ENCODE measurements around the gene ZNF560. TPM values are rescaled to one million over a fixed set of nuclear protein-coding genes. Genes with fewer than 3 reads are reported as not detected.

ZNF560 gene
- total RNA-seq, 1 donor from 2014 or later = under 0.01 TPM

DNA sequence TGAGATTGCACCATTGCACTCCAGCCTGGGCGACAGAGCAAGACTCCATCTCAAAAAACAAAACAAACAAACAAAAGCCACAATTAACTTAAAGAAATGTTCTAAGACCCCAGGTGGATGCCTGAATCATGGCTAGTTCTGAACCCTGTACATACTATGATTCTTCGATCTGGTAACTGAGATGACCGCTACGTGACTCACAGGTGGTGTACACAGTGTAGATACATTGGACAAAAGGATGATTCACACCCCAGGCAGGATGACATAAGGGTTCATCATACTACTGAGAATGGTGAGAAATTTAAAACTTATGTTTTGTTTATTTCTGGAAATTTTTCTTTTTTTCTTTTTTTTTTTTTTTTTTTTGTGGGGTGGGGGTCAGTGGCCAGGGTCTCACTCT, 33.5 kb upstream of the ZNF560 start:
- peak; percentile 73 for DNase-seq (ENCODE audit: low read depth)
- H3K4me3 ChIP-seq (ENCODE audit: low read depth, low read length) = no peak overlapping the region
- TF ChIP-seq, protein P1, sequence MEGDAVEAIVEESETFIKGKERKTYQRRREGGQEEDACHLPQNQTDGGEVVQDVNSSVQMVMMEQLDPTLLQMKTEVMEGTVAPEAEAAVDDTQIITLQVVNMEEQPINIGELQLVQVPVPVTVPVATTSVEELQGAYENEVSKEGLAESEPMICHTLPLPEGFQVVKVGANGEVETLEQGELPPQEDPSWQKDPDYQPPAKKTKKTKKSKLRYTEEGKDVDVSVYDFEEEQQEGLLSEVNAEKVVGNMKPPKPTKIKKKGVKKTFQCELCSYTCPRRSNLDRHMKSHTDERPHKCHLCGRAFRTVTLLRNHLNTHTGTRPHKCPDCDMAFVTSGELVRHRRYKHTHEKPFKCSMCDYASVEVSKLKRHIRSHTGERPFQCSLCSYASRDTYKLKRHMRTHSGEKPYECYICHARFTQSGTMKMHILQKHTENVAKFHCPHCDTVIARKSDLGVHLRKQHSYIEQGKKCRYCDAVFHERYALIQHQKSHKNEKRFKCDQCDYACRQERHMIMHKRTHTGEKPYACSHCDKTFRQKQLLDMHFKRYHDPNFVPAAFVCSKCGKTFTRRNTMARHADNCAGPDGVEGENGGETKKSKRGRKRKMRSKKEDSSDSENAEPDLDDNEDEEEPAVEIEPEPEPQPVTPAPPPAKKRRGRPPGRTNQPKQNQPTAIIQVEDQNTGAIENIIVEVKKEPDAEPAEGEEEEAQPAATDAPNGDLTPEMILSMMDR (IDR thresholded peaks at IDR 0.05; ENCODE audit: insufficient read depth, low read length, severe bottlenecking) = no peak
- FAIRE-seq = no peak
- peaks cover 40% of the 10 kb centered on the region for H3K36me3 ChIP-seq (ENCODE audit: control insufficient read depth, insufficient read depth, low read length)
- no peaks in the 10 kb centered on the region for H3K27me3 ChIP-seq (ENCODE audit: control insufficient read depth, insufficient read depth, low read length)

DNA sequence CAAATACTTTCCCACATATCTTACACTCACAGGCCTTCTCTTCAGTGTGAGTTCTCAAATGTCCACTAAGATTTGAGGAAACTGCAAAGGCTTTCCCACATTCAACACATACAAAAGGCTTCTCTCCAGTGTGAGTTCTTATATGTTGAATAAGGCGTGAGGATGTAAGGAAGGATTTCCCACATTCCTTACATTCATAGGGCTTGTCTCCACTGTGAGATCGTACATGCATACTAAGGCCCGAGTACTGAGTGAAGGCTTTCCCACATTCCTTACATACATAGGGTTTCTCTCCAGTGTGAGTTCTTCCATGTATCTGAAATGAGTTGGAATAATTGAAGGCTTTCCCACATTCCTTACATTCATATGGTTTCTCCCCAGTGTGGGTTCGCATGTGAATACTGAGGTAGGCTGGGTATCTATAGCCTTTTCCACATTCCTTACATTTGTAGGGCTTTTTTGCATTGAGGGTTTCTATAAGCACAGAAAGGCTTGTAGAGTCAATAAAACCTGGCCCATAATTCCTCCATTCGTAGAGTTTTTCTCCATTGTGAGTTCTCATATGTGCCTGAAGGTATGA, 30.4 kb upstream of the ZNF560 start:
- FAIRE-seq (no peak), DNase-seq (ENCODE audit: low read depth) (no peak)
- Histone ChIP-seq H3K27me3 (ENCODE audit: control insufficient read depth, insufficient read depth, low read length) (no peaks in the 10 kb centered on the region), H3K36me3 (ENCODE audit: control insufficient read depth, insufficient read depth, low read length) (peaks cover 34% of the 10 kb centered on the region), H3K4me3 (ENCODE audit: low read depth, low read length) (no peak overlapping the region)
- TF ChIP-seq, protein P1 (IDR thresholded peaks at IDR 0.05; ENCODE audit: insufficient read depth, low read length, severe bottlenecking) = no peak

DNA sequence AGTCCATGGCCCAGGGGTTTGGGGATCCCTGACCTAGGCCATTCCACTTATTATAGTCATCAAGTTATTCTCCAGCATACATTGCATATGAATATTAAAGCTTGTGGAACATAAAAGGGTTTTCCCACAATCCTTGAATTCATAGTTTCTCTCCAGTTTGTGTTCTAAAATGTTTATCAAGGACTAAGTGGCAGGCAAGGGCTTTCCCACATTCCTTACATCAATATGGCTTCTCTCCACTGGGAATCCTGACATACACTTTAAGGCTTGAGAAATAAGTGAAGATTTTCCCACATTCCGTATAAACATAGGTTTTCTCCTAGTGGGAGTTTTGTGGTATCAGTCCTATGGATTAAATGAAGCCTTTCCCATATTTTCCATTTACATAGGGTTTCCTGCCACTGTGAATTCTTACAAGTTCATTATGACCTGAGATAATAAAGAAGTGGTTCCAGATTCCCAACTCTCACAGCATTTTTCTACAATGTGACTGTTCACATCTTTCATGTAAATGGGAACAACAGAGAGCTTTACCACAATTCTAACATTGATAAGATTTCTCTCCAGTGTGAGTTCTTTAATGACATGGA, 25.6 kb upstream of the ZNF560 start:
- Histone ChIP-seq H3K4me3 (ENCODE audit: low read depth, low read length) (no peak overlapping the region), H3K27me3 (ENCODE audit: control insufficient read depth, insufficient read depth, low read length) (no peaks in the 10 kb centered on the region), H3K36me3 (ENCODE audit: control insufficient read depth, insufficient read depth, low read length) (peaks cover 11% of the 10 kb centered on the region)
- TF ChIP-seq, protein P1 (IDR thresholded peaks at IDR 0.05; ENCODE audit: insufficient read depth, low read length, severe bottlenecking) = no peak
- no peak for FAIRE-seq
- DNase-seq (ENCODE audit: low read depth) = no peak

DNA sequence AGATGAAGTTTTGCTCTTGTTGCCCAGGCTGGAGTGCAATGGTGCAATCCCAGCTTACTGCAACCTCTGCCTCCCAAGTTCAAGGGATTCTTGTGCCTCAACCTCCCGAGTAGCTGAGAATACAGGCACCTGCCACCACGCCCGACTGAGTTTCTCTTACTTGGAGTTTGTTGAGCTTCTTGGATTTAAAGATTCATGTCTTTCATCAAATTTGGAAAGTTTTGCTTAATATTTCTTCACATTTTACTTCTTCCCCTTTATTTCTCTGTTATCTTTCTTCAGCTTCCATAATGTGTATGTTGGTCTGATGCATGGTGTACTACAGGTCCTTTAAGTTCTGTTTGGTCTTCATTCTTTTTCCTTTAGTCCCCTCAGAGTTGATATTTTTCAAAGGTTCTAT, 8.9 kb upstream of the ZNF560 start:
- Histone ChIP-seq H3K36me3 (ENCODE audit: control insufficient read depth, insufficient read depth, low read length) (no peaks in the 10 kb centered on the region), H3K4me3 (ENCODE audit: low read depth, low read length) (no peak overlapping the region), H3K27me3 (ENCODE audit: control insufficient read depth, insufficient read depth, low read length) (no peaks in the 10 kb centered on the region)
- DNase-seq (ENCODE audit: low read depth) (no peak), FAIRE-seq (no peak)
- TF ChIP-seq, protein P1 (IDR thresholded peaks at IDR 0.05; ENCODE audit: insufficient read depth, low read length, severe bottlenecking) = no peak

DNA sequence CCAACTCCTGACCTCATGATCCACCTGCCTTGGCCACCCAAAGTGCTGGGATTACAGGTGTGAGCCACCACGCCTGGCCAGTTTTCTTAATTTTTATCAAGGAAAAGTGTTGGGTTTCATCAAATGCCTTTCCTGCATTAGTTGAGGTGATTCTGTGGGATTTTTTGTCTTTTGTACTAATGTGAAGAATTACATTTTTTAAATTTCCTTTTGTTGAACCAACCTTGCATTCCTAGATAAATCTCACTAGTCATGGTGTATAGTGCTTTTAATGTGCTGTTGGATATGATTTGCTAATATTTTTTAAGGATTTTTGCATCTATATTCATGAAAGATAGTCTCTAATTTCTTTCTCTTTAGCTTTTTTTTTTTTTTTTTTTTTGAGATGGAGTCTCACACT, 2.4 kb upstream of the ZNF560 start:
- TF ChIP-seq, protein P1 (IDR thresholded peaks at IDR 0.05; ENCODE audit: insufficient read depth, low read length, severe bottlenecking) = no peak
- FAIRE-seq = no peak
- Histone ChIP-seq H3K36me3 (ENCODE audit: control insufficient read depth, insufficient read depth, low read length) (no peaks in the 10 kb centered on the region), H3K27me3 (ENCODE audit: control insufficient read depth, insufficient read depth, low read length) (no peaks in the 10 kb centered on the region), H3K4me3 (ENCODE audit: low read depth, low read length) (no peak overlapping the region)
- no peak for DNase-seq (ENCODE audit: low read depth)

DNA sequence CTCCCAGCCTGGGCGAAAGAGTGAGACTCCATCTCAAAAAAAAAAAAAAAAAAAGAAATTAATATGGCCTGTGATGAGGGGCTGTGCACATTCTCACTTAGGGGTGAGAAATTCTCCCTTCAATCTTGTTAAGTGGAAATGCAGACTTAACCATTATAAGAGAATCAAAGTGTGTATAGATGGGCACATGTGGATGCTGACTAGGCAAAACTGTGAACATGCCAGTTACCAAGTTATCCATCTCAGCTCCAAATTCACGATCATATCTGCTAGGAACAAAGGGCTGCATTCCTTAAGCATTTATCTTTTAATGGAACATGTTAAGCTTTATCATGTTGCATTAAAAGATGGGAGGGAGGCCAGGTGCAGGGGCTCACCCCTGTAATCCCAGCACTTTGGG, 4.3 kb downstream of the ZNF560 start:
- H3K4me3 ChIP-seq (ENCODE audit: low read depth, low read length) = no peak overlapping the region
- FAIRE-seq = no peak
- no peaks in the 10 kb centered on the region for H3K36me3 ChIP-seq (ENCODE audit: control insufficient read depth, insufficient read depth, low read length)
- no peaks in the 10 kb centered on the region for H3K27me3 ChIP-seq (ENCODE audit: control insufficient read depth, insufficient read depth, low read length)
- TF ChIP-seq, protein P1 (IDR thresholded peaks at IDR 0.05; ENCODE audit: insufficient read depth, low read length, severe bottlenecking) = no peak
- no peak for DNase-seq (ENCODE audit: low read depth)

Data from bronchial epithelial cell (primary cell).